ENCODE data around the gene UBE2L6. TPM values are rescaled to one million over a fixed set of nuclear protein-coding genes. Genes with fewer than 3 reads are reported as not detected.

UBE2L6 gene
- total and polyA plus RNA-seq, 4 donors: 18.6 to 97.2 (median 65.1) TPM

- no peak for DNase-seq (ENCODE audit: low spot score)
- Histone ChIP-seq H3K4me1 (ENCODE audit: control insufficient read depth in 4 of 4, insufficient read depth in 4 of 4, low read length in 3 of 4) (peaks cover 3 to 7% (median 5%) of the 10 kb centered on the region in 4 donors), H3K27me3 (ENCODE audit: control insufficient read depth in 4 of 4, insufficient read depth in 4 of 4, low read length in 3 of 4) (no peaks in the 10 kb centered on the region), H3K9ac (ENCODE audit: low read depth in 1 of 2, low read length in 2 of 2) (no peak overlapping the region), H3K4me3 (ENCODE audit: low read depth in 1 of 3, low read length in 3 of 3) (no peak overlapping the region), H3K27ac (ENCODE audit: low read depth in 1 of 2, low read length in 2 of 2) (no peak overlapping the region), H3K9me3 (ENCODE audit: control insufficient read depth in 4 of 4, low read length in 3 of 4) (no peaks in the 10 kb centered on the region), H3K36me3 (ENCODE audit: control insufficient read depth in 4 of 4, insufficient read depth in 3 of 4, low read depth in 1 of 4, low read length in 3 of 4) (no peaks in the 10 kb centered on the region)
- TF ChIP-seq, protein P1, sequence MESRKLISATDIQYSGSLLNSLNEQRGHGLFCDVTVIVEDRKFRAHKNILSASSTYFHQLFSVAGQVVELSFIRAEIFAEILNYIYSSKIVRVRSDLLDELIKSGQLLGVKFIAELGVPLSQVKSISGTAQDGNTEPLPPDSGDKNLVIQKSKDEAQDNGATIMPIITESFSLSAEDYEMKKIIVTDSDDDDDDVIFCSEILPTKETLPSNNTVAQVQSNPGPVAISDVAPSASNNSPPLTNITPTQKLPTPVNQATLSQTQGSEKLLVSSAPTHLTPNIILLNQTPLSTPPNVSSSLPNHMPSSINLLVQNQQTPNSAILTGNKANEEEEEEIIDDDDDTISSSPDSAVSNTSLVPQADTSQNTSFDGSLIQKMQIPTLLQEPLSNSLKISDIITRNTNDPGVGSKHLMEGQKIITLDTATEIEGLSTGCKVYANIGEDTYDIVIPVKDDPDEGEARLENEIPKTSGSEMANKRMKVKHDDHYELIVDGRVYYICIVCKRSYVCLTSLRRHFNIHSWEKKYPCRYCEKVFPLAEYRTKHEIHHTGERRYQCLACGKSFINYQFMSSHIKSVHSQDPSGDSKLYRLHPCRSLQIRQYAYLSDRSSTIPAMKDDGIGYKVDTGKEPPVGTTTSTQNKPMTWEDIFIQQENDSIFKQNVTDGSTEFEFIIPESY (IDR thresholded peaks at IDR 0.05): no peak
- TF ChIP-seq SP1 (IDR thresholded peaks at IDR 0.05) (no peak), HNF4A (conservative IDR thresholded peaks at IDR 0.05) (no peak), YY1 (IDR thresholded peaks at IDR 0.05) (no peak), RAD21 (IDR thresholded peaks at IDR 0.05) (no peak), NR2F2 (IDR thresholded peaks at IDR 0.05) (no peak), CTCF (IDR thresholded peaks at IDR 0.05; ENCODE audit: low read depth, low read length, missing input control) (no peak), FOXA1 (IDR thresholded peaks at IDR 0.05) (no peak), EGR1 (IDR thresholded peaks at IDR 0.05; ENCODE audit: low read depth in 2 of 2) (no peak), GABPA (IDR thresholded peaks at IDR 0.05 in 1 of 2, conservative IDR thresholded peaks at IDR 0.05 in 1 of 2) (no peak), JUND (IDR thresholded peaks at IDR 0.05) (no peak)
- 90% methylated on average over 4 of the region's 4 CpGs for WGBS
Measured at GRCh38 chr11:57574061-57574460, 6.6 kb upstream of the UBE2L6 start.

GRCh38 chr11:57571606-57572005, 4.1 kb upstream of the UBE2L6 start:
- H3K4me3 ChIP-seq (ENCODE audit: low read depth in 1 of 3, low read length in 3 of 3): no peak overlapping the region
- TF ChIP-seq CTCF (IDR thresholded peaks at IDR 0.05; ENCODE audit: low read depth, low read length, missing input control) (no peak), GABPA (IDR thresholded peaks at IDR 0.05 in 1 of 2, conservative IDR thresholded peaks at IDR 0.05 in 1 of 2) (no peak), HNF4A (conservative IDR thresholded peaks at IDR 0.05) (no peak), RAD21 (IDR thresholded peaks at IDR 0.05) (no peak), HNF4G (IDR thresholded peaks at IDR 0.05) (no peak), JUND (IDR thresholded peaks at IDR 0.05) (no peak), SP1 (IDR thresholded peaks at IDR 0.05) (no peak), YY1 (IDR thresholded peaks at IDR 0.05) (no peak), RXRA (IDR thresholded peaks at IDR 0.05) (no peak), FOXA2 (IDR thresholded peaks at IDR 0.05) (no peak), ATF3 (IDR thresholded peaks at IDR 0.05) (no peak), EGR1 (IDR thresholded peaks at IDR 0.05; ENCODE audit: low read depth in 2 of 2) (no peak), NR2F2 (IDR thresholded peaks at IDR 0.05) (no peak), FOXA1 (IDR thresholded peaks at IDR 0.05) (no peak), REST (IDR thresholded peaks at IDR 0.05) (no peak), TAF1 (conservative IDR thresholded peaks at IDR 0.05) (no peak)
- TF ChIP-seq, protein P2, sequence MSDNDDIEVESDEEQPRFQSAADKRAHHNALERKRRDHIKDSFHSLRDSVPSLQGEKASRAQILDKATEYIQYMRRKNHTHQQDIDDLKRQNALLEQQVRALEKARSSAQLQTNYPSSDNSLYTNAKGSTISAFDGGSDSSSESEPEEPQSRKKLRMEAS (IDR thresholded peaks at IDR 0.05): no peak
- TF ChIP-seq, protein P1 (IDR thresholded peaks at IDR 0.05): no peak
- H3K27ac ChIP-seq (ENCODE audit: low read depth in 1 of 2, low read length in 2 of 2): no peak overlapping the region
- WGBS: 69% methylated on average over 2 of the region's 2 CpGs
- no peaks in the 10 kb centered on the region for H3K9me3 ChIP-seq (ENCODE audit: control insufficient read depth in 4 of 4, low read length in 3 of 4)
- H3K4me1 ChIP-seq (ENCODE audit: control insufficient read depth in 4 of 4, insufficient read depth in 4 of 4, low read length in 3 of 4): peaks cover 6 to 21% (median 13%) of the 10 kb centered on the region in 4 donors
- H3K36me3 ChIP-seq (ENCODE audit: control insufficient read depth in 4 of 4, insufficient read depth in 3 of 4, low read depth in 1 of 4, low read length in 3 of 4): no peaks in the 10 kb centered on the region
- no peak for DNase-seq (ENCODE audit: low spot score)
- no peak overlapping the region for H3K9ac ChIP-seq (ENCODE audit: low read depth in 1 of 2, low read length in 2 of 2)
- no peaks in the 10 kb centered on the region for H3K27me3 ChIP-seq (ENCODE audit: control insufficient read depth in 4 of 4, insufficient read depth in 4 of 4, low read length in 3 of 4)

Measured in liver (tissue), 9 donors.